HG03520 (cell line): Measurements from ENCODE around the gene OPN5.
"Not testable (repeated sequence)": the region's sequence is repeated elsewhere in the genome, so short reads cannot be mapped to it uniquely, and the experiment has no call there.

ENCODE experiments used
- ATAC-seq: cut with Tn5 transposase; IDR thresholded peaks from one replicate; pipeline ENCODE4 v1.9.1; 2021; ENCODE audit warnings: mild to moderate bottlenecking, moderate library complexity; ENCODE audit not compliant: unreplicated experiment

OPN5 gene, protein sequence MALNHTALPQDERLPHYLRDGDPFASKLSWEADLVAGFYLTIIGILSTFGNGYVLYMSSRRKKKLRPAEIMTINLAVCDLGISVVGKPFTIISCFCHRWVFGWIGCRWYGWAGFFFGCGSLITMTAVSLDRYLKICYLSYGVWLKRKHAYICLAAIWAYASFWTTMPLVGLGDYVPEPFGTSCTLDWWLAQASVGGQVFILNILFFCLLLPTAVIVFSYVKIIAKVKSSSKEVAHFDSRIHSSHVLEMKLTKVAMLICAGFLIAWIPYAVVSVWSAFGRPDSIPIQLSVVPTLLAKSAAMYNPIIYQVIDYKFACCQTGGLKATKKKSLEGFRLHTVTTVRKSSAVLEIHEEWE

GRCh38 chr6:47781732-47782131 lies at the start of gene OPN5:
TSS of gene OPN5 (plus strand) at chr6:47782032. CDS start at chr6:47782067, 35 bp downstream.
- ATAC-seq = no peak

DNA sequence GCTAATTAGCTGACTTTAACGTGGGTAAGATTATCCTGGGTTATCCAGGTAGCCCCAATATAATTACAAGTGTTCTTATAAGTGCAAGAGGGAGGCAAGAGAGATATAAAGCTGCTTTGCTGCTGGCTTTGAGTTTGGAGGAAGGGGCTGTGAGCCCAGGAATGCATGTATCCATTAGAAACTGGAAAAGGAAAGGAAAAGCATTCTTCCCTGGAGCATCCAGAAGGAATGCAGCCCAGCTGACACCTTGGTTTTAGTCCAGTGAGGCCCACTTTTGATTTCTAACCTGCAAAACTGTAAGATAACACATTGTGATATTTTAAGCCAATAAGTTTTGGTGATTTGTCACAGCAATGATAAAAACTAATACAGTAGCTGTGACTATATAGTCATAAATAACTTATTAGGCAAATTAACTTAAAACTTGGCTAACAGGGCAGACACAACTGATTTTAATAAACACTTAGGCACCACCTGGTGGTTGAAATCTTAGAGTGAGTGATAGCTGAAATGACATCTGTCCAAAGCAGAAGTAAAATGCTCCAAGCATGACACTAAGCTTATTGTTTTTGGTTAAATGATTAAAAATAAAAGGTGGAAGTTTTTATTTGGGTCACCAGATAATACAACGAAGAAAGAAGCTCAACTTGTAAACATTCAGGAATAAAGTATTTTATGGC lies 47.8 kb upstream of the OPN5 start:
- no peak for ATAC-seq

GRCh38 chr6:47734831-47735481 lies 46.9 kb upstream of the OPN5 start:
- ATAC-seq = no peak

DNA sequence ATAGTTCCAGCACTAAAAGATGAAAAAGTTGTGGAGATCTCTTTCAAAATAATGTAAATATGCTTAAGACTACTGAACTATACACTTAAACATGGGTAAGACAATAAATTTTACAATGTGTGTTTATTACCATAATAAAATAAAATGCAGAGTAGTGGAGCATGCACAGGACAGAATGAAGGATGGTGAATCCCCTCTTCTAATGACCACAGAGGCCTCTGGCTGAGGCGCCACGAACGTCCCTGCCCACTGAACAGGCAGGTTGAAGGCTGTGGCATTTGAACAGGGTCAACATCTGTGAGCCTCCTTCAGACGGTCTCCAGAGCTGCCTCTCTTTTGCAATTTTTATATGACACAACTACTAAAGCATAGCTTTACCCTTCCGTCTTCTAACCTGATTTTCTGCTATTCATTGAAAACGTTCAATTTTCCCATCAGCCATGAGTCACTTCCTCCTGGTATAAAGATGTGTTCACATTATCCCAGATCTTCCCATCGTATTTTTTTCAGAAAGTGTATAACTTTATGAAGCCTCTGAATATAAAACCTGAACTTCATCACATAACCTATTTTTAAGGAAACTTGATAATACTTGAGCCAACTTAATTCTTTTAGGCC lies 45.6 kb upstream of the OPN5 start:
- ATAC-seq = no peak

DNA sequence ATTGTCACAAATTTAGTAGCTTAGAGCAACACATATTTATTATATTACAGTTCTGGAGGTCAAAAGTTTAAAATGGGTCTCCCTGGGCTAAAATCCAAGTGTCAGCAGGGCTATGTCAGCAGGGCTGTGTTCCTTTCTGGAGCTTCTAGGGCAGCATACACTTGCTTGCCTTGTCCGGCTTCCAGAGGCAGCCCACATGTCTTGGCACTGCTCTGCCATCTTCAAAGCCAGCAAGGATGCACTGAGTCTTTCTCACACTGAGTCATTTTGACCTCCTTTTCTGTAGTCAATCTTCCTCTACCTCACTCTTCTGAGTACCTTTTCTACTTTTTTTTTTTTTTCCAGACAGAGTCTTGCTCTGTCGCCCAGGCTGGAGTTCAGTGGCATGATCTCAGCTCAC lies 44.4 kb upstream of the OPN5 start:
- no peak for ATAC-seq

- no peak for ATAC-seq
Observed at GRCh38 chr6:47740714-47741113, 41.1 kb upstream of the OPN5 start.

DNA sequence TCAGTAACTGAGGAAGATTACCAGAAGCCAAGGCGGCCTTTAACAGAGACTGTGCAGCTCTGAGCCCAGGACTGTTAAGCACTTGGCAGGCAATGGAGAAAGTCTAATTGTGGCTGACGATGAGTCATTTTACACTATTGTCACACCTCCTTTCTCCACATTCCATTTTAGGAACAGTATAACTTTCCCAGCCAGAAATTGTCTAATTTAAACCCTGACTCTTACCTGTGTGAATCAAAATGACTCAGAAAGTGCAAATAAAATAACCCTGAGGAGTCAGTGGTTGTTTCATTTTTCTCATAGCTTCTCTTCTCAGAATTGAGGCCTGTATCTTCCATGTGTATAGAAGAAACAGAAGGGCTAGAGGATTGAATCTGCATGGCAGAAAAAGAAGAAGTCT lies 40.0 kb upstream of the OPN5 start:
- no peak for ATAC-seq

GRCh38 chr6:47743744-47744143 lies 38.1 kb upstream of the OPN5 start:
- no peak for ATAC-seq

- ATAC-seq = not testable (repeated sequence)
Observed at GRCh38 chr6:47745269-47745668, 36.6 kb upstream of the OPN5 start.

DNA sequence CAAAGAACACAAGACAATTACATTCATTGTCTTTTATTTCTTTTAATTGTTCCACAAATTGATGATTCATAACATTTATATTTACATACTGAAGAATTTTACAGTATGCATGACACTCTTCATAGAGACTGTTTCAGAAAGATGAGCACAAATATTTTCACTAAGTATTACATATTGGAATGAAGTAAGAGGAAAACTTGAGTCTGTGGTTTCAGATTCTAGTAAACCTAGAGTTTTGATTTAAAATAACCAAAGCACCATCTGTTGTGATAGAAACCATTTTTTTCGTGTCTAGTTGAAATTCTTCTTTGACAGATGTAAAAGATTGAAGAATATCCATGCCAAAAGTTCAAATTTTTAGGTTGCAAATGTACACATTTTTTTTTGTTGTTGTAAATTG lies 32.1 kb upstream of the OPN5 start:
- no peak for ATAC-seq

- ATAC-seq = no peak
Observed at GRCh38 chr6:47752801-47753200, 29.0 kb upstream of the OPN5 start.

DNA sequence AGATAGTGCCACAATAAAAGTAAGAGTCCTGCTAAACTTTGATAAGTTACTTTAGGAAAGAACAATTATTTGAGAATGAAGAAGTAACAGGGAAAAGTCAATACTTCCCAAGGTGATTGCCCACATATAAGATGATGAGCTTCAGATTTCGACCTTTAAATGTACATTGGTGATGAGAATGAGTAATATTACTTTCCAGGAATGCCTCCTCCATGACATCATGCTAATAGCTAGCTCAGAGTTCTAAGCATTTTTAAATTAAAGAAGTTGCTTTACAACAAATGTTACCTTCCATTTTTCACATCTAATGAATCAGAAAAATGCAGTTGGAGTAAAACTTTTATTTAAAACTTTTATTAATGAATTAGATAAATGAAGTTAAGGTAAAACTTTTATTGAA lies 22.5 kb upstream of the OPN5 start:
- no peak for ATAC-seq

- ATAC-seq = no peak
Observed at GRCh38 chr6:47762502-47762901, 19.3 kb upstream of the OPN5 start.

GRCh38 chr6:47766445-47766844 lies 15.4 kb upstream of the OPN5 start:
- ATAC-seq = no peak

- ATAC-seq = no peak
Observed at GRCh38 chr6:47767102-47767501, 14.7 kb upstream of the OPN5 start.

DNA sequence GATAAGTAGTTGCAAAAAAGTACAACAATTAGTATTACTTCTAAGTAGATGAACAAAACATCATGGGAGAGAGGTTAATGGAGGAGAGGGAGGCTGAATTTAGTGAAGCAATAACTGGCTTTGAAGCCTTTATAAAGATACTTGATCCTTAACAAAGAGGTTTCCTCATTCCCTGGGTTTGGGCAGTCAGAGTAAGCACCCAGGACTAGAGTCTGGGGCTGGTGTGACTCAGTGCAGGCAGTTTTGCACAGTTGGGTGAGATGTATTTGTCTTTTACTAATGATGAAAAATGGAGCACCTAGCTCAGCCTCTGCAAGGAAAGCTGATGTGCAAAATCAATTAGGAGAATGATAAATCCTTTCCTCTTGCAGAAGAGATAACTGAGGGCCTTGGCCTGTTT lies 11.8 kb upstream of the OPN5 start:
- no peak for ATAC-seq

- no peak for ATAC-seq
Observed at GRCh38 chr6:47772359-47772758, 9.5 kb upstream of the OPN5 start.

DNA sequence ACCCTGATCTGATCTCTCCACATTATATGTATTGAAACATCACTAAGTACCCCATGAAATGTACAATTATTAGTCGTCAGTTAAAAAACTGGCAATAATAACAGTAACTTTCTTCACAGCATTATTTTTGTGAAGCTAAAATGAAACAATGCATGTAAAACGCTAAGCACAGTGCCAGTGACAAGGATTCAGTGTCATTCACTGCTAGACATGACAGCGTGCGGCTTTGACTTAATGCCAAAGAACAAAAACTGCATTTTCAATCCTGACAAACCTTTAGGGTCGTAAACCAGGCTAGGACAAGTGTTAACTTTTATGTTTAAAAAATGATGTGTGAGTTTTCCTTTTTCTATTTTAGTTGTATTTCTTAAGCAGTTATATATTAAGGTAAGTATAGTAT lies 8.8 kb upstream of the OPN5 start:
- ATAC-seq = no peak

GRCh38 chr6:47780510-47781356 lies 1.1 kb upstream of the OPN5 start:
- peak; percentile 82 for ATAC-seq

DNA sequence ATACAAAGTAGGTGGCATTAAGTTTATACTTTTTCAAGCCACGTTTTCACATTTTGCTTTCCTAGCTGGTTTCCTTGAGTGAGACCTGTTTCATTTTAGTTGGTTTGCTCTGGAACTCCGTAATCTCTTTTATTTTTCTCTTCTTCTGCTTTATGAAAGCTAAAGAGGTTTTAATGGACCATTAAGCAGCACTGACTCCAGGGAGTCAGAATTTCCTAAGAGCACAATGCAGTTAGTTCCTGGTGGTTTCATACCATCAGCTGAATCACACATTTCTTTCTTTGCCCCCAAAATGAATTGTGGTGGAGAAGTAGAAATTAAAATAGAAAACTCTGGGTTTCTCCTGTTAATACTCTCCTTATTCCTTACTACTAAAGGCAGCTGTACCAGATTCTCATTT lies 3.4 kb downstream of the OPN5 start:
- ATAC-seq = no peak
